ENCODE measurements around the gene CYREN. TPM values are rescaled to one million over a fixed set of nuclear protein-coding genes. Genes with fewer than 3 reads are reported as not detected.

CYREN gene
- total and polyA plus RNA-seq, 2 of the 13 experiments (the other 11 are each of a cell fraction or from before 2014, with no cell fraction given), result 20.7 to 60.7 TPM

- peak; percentile 95 for TF ChIP-seq HNF1A (IDR thresholded peaks at IDR 0.05; ENCODE audit: low read depth)
- TF ChIP-seq HNF1A (CRISPR knock-in tag; IDR thresholded peaks at IDR 0.05; ENCODE audit: borderline replicate concordance), result peak; percentile 94
- TF ChIP-seq ZNF124 (CRISPR knock-in tag; IDR thresholded peaks at IDR 0.05), result no peak
- no peak for TF ChIP-seq CBX5 (CRISPR knock-in tag; IDR thresholded peaks at IDR 0.05; ENCODE audit: borderline replicate concordance)
- TF ChIP-seq MEIS2 (CRISPR knock-in tag; IDR thresholded peaks at IDR 0.05), result no peak
- no peak for TF ChIP-seq TFAP4 (IDR thresholded peaks at IDR 0.05; ENCODE audit: borderline replicate concordance, low read depth)
- TF ChIP-seq ZSCAN30 (CRISPR knock-in tag; IDR thresholded peaks at IDR 0.05), result no peak
- no peak for TF ChIP-seq USF2 (IDR thresholded peaks at IDR 0.05; ENCODE audit: low read depth, low read length)
- TF ChIP-seq USF2 (CRISPR knock-in tag; IDR thresholded peaks at IDR 0.05; ENCODE audit: borderline replicate concordance), result no peak
- no peak for TF ChIP-seq ZNF354B (CRISPR knock-in tag; IDR thresholded peaks at IDR 0.05)
- TF ChIP-seq ZNF33B (CRISPR knock-in tag; IDR thresholded peaks at IDR 0.05), result no peak
- no peak for TF ChIP-seq SOX13 (IDR thresholded peaks at IDR 0.05)
- TF ChIP-seq SOX13 (CRISPR knock-in tag; conservative IDR thresholded peaks at IDR 0.05 in 1 of 2, IDR thresholded peaks at IDR 0.05 in 1 of 2), result no peak
- no peak for TF ChIP-seq ZNF160 (CRISPR knock-in tag; IDR thresholded peaks at IDR 0.05)
- no peak for TF ChIP-seq YY1 (IDR thresholded peaks at IDR 0.05; ENCODE audit: insufficient read depth, insufficient replicate concordance, low read depth, low read length)
- no peak for TF ChIP-seq KDM5B (CRISPR knock-in tag; IDR thresholded peaks at IDR 0.05; ENCODE audit: borderline replicate concordance)
- no peak for TF ChIP-seq HDAC2 (CRISPR knock-in tag; IDR thresholded peaks at IDR 0.05)
- 0 out of 2 replicates have a peak, but pooled peaks have one; percentile 17 for TF ChIP-seq MAX (IDR thresholded peaks at IDR 0.05)
- TF ChIP-seq HNF4A (CRISPR knock-in tag; IDR thresholded peaks at IDR 0.05), result 0 out of 2 replicates have a peak, but pooled peaks have one; percentile 25
- TF ChIP-seq TGIF2 (CRISPR knock-in tag; IDR thresholded peaks at IDR 0.05), result peak; percentile 36; the same call in 1 of the 2 replicates
- no peak for TF ChIP-seq HOXA3 (CRISPR knock-in tag; IDR thresholded peaks at IDR 0.05)
- TF ChIP-seq HNRNPUL1 (IDR thresholded peaks at IDR 0.05; ENCODE audit: low read depth, low read length), result 0 out of 2 replicates have a peak, but pooled peaks have one; percentile 41
- TF ChIP-seq ZNF776 (CRISPR knock-in tag; IDR thresholded peaks at IDR 0.05), result no peak
- TF ChIP-seq ZNF775 (CRISPR knock-in tag; IDR thresholded peaks at IDR 0.05; ENCODE audit: borderline replicate concordance), result no peak
These were observed 47.4 kb upstream of the CYREN start (continued) for GRCh38 chr7:135217645-135218509.
